Ishikawa (cell line): ENCODE data around the gene DTX1.

Experiments used
- CREB1 ChIP-seq: IDR thresholded peaks from 2 replicates; pipeline ENCODE4 v1.6.1; 2012; ENCODE audit warnings: low read depth
- EP300 ChIP-seq: IDR thresholded peaks from 2 replicates; pipeline ENCODE4 v1.6.1; 2012; ENCODE audit warnings: borderline replicate concordance
- FOXM1 ChIP-seq: IDR thresholded peaks from 2 replicates; pipeline ENCODE4 v1.6.1; 2012; ENCODE audit warnings: low read depth, borderline replicate concordance
- MAX ChIP-seq: IDR thresholded peaks from 2 replicates; pipeline ENCODE4 v1.6.1; 2012
- TAF1 ChIP-seq: IDR thresholded peaks from 2 replicates; pipeline ENCODE4 v1.6.1; 2012; ENCODE audit warnings: low read depth, mild to moderate bottlenecking
- TCF12 ChIP-seq: IDR thresholded peaks from 2 replicates; pipeline ENCODE4 v1.6.1; 2012; ENCODE audit warnings: low read depth
- USF1 ChIP-seq: IDR thresholded peaks from 2 replicates; pipeline ENCODE4 v1.6.1; 2012
- ZBTB7A ChIP-seq: IDR thresholded peaks from 2 replicates; pipeline ENCODE4 v1.6.1; 2012; ENCODE audit warnings: low read depth

- TF ChIP-seq USF1 (no peak), TAF1 (no peak), CREB1 (no peak), TCF12 (no peak), FOXM1 (no peak), EP300 (no peak), MAX (no peak), ZBTB7A (no peak)
Measured at GRCh38 chr12:113057565-113058485, 1.3 kb downstream of the DTX1 start.
